ENCODE data around the gene KLK3.
"Not testable (repeated sequence)": the region's sequence is repeated elsewhere in the genome, so short reads cannot be mapped to it uniquely, and the experiment has no call there.

Gene KLK3

DNA sequence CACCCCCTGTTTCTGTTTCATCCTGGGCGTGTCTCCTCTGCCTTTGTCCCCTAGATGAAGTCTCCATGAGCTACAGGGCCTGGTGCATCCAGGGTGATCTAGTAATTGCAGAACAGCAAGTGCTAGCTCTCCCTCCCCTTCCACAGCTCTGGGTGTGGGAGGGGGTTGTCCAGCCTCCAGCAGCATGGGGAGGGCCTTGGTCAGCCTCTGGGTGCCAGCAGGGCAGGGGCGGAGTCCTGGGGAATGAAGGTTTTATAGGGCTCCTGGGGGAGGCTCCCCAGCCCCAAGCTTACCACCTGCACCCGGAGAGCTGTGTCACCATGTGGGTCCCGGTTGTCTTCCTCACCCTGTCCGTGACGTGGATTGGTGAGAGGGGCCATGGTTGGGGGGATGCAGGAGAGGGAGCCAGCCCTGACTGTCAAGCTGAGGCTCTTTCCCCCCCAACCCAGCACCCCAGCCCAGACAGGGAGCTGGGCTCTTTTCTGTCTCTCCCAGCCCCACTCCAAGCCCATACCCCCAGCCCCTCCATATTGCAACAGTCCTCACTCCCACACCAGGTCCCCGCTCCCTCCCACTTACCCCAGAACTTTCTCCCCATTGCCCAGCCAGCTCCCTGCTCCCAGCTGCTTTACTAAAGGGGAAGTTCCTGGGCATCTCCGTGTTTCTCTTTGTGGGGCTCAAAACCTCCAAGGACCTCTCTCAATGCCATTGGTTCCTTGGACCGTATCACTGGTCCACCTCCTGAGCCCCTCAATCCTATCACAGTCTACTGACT, at the start of gene KLK3:
Gene KLK3 (plus strand): TSS at position 280 of the 775 bp plus-strand sequence. CDS start 41 bp downstream, at position 321.
- in situ Hi-C loops (cut with HindIII; ENCODE audit: low sequenced_read_pairs): no loop called here

DNA sequence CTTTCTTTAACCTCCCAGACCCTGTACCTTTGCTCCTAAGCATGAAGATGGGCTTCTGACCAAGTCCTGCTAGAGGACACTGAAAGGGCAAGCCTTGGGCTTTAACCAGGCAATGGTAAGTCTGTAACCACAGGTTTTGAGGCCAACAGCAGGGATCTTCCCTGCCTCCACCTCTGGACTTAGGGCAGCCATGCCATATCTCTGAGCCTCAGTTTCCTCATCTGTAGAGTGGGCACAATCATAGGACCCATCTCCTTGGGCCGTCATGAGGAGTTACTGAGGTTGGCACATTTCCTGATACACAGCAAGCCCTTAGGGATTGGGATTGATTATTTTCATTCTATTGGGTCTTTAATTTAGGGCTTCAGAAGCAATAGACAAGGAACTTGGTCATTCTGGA, 45.9 kb upstream of the KLK3 start:
- in situ Hi-C loops (cut with HindIII; ENCODE audit: low sequenced_read_pairs): no loop called here

DNA sequence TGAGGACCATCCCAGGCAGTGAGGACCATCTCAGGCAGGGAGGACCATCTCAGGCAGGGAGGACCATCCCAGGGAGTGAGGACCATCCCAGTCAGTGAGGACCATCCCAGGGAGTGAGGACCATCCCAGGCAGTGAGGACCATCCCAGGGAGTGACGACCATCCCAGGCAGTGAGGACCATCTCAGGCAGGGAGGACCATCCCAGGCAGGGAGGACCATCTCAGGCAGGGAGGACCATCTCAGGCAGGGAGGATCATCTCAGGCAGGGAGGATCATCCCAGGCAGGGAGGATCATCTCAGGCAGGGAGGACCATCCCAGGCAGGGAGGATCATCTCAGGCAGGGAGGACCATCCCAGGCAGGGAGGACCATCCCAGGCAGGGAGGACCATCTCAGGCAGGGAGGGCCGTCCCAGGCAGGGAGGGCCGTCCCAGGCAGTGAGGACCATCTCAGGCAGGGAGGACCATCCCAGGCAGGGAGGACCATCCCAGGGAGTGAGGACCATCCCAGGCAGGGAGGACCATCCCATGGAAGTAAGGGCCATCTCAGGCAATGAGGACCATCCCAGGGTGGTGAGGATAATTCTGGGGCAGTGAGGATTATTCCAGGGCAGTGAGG, 43.0 kb upstream of the KLK3 start:
- in situ Hi-C loops (cut with HindIII; ENCODE audit: low sequenced_read_pairs): not testable (repeated sequence)

DNA sequence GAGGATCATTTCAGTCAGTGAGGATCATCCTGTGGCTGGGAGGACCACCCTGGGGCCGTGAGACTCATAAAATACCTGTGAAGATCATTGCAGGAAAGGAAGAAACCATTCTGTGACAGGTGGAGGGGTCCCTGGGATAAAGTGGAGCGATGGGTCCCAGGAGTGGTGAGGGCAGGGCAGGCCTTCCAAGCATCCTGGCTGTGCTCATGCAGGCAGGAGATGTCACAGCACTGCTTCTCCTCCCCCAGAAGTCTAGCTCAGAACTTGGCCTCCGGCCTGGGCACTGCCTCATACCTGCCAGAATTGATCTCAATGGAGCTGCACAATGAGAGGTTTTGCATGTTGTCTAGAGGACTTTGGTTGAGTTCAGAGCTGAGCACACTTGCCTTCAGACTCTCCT, 42.2 kb upstream of the KLK3 start:
- in situ Hi-C loops (cut with HindIII; ENCODE audit: low sequenced_read_pairs): no loop called here

DNA sequence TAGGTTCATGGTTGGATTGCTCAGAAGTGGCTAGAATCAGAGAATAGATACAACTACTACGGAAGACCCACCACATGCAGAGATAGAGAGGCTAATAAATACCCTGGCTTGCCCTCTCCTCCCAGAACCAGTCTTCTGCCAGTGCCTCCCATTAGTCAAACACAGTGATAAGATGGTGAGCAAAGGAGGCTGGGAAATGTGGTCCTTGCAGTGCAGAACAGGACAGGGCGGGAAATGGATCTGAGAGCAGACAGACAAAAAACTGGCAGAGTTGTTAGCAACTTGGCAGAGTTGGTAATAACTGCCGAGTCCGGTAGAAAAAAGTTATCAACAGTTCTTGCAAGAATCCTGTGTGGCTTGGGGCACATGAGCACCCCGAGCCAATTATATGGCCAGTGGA, 39.8 kb upstream of the KLK3 start:
- in situ Hi-C loops (cut with HindIII; ENCODE audit: low sequenced_read_pairs): no loop called here

- in situ Hi-C loops (cut with HindIII; ENCODE audit: low sequenced_read_pairs): no loop called here
Measured at GRCh38 chr19:50815439-50815838, 39.3 kb upstream of the KLK3 start.

DNA sequence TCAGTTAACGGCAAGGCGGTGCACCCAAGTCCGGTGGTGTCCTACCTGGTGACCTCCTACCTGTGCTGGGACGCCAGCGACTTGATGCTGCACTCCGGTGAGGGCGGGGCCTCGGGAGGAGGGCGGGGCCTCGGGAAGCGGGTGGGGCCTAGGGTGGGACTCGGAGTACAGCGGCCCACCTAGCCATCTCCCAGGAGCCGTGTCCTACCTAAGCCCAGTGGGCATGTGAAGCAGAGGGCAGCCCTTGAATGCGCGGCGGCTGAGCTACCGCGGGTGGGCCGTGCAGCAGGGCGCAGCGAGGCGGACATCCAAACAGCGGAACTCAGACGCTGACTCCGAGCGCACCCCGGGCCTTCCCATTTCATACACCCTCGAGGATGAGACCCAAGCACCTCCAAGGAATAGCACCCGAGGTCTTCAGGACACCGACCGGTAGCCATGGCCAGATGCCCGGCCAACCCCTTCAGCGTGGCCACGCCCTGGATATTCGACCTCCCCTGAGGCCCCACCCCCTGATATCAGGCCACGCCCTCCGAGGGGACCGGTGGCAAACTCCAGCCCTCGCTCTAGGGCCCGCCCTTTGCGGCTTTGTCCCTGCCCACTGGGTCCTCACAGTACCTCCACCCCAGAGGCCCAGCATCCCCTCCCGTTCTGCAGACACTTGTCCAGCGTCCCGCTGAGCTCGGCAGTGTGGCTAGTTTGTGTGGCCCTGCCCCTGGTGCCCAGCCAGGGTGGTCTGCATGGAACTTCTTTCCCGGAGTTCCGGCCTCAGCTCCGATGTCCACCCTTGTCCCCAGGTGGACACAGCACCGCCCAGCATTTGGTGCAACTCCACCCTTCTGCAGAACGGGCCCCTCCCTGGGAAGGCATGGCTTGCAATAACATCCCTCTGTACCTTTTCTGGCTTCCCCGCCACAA, 36.5 kb upstream of the KLK3 start:
- in situ Hi-C loops (cut with HindIII; ENCODE audit: low sequenced_read_pairs): no loop called here

- in situ Hi-C loops (cut with HindIII; ENCODE audit: low sequenced_read_pairs): no loop called here
Measured at GRCh38 chr19:50818859-50819472, 35.7 kb upstream of the KLK3 start.

GRCh38 chr19:50819636-50820035, 35.1 kb upstream of the KLK3 start:
- in situ Hi-C loops (cut with HindIII; ENCODE audit: low sequenced_read_pairs): no loop called here

DNA sequence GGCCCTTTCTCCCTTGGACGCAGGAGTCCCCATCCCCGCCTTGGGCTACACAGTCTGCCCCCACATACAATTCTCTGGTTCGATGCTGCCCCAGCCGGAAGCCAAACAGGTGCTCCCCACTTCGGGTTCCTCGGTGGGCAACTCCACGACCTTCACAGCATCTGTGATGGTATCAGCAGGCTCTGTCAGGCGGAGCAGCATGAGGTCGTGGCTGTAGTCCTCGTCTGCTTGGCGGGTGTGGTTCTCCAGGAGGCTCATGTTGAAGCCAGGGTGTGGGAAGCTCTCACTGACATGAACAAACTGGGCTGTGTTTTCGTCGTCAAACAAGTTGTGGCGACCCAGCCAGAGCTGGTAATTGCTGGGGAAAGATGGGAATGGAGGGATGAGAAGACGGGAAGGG, 34.6 kb upstream of the KLK3 start:
- in situ Hi-C loops (cut with HindIII; ENCODE audit: low sequenced_read_pairs): no loop called here

- in situ Hi-C loops (cut with HindIII; ENCODE audit: low sequenced_read_pairs): no loop called here
Measured at GRCh38 chr19:50820549-50821247, 34.0 kb upstream of the KLK3 start.

DNA sequence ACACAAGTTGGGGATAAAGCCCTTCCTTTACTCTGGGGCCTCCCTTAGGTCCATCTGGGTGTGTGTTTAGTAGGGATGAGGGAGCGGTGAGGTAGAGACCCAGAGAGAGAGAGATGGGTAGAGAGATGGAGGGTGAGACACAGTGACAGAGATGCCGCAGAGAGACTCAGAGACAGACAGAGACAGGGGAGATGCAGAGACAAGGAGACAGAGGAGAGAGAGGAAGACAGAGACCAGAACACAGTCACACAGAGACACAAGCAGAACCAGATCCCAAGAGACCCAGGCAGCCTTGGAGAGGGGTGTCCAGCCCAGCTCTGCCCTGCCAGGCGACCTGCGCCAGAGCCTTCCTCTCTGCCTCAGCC, 33.5 kb upstream of the KLK3 start:
- in situ Hi-C loops (cut with HindIII; ENCODE audit: low sequenced_read_pairs): no loop called here

DNA sequence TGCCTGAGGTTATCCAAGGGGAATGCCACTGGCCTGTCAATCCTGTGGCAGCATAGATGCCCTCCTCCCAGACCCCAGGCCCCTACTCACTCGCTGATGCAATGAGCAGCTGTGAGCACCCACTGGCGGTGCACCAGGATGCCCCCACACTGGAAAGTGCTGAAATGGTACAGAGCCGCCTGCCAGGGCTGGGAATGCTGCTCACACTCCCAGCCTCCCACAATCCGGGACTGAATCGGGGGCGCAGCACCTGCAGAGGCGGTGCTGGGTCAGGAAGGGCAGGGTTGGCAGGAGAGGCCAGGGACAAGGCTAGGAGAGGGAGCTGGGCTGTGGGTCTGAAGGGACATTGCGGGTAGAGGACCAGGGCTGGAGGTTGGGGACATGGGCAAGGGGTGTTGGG, 33.1 kb upstream of the KLK3 start:
- in situ Hi-C loops (cut with HindIII; ENCODE audit: low sequenced_read_pairs): no loop called here

DNA sequence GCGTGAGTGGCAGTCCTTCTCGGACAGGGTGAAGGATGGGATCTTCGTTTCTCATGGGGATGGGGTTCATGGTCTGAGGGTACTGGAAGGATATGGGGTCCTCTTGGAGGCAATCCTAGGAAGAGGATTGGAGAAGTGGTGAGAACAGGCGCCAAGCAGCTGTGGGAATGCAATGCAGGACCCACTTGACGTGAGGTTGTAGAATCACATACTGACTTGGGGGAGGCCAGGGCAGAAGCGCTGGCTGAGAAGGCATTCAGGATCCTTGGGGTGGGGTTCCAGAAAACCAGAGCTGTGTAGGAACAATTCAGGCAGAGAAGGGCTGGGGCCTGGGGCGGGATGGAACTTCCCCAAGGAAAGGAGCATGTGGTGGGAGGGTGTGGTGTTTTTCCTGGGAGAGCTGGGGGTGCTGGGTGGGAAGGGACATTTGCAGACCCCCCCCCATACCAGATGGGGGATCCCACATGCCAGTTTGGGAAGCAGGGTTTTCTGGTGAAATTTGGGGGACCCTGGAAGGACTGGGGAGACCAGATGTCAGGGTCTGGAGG, 32.0 kb upstream of the KLK3 start:
- in situ Hi-C loops (cut with HindIII; ENCODE audit: low sequenced_read_pairs): no loop called here

- in situ Hi-C loops (cut with HindIII; ENCODE audit: low sequenced_read_pairs): no loop called here
Measured at GRCh38 chr19:50823389-50824042, 31.2 kb upstream of the KLK3 start, which contains the start of gene KLK1. Gene KLK1, minus strand, starts transcription at chr19:50823787. Its CDS starts 39 bp downstream, at chr19:50823748.

DNA sequence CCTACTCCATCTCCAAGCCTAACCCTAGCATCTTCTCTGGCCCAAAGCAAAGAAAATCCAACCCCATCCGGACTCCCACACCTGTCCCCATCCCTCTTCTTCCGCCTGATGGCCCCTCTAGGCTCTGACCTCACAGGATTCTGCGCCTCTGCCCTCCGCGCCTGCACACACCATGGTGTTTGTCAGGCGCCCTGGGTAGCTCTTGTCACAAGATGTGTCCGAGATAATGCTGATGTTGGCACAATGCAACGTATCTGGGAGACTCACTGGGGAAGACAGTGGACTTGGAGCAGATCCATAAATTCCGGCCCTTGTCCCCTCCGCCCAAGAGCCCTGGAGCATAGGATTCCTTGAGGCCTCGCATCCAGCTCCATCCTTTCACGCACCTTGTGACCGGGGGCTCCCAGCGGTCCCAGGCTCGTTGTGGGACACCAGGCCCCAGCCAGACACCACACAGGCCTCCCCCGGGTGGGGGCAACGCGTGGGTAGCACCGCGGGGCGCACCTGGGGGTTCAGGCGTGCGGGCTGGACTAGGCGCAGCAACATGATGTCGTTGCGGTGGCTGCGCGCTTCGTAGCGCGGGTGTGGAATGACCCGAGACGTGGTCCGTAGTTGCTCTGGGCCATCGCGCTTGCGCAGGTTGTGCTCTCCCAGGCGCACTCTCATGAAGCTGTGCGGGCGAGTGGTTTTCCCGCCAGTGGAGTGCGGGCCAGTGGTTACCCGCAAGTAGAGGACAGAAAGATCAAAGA, 28.0 kb upstream of the KLK3 start:
- in situ Hi-C loops (cut with HindIII; ENCODE audit: low sequenced_read_pairs): no loop called here

DNA sequence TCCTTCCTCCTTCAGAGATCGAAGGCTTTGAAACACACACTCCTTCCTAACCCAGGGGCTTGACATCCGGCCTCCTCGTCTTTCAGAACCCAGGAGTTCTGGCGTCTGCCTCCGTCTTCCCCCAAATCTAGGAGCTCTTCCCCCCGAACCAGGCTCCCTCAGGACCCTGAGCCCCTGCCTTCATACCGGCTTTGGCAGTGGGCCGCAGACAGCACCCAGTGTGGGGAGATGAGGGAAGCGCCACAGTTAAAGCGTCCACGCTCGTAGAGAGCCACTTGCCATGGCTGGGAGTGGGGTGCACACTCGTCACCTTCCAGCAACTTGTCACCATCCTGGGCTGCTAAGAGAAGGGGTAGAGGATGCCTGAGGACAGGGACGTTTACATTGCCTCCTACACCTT, 27.2 kb upstream of the KLK3 start:
- in situ Hi-C loops (cut with HindIII; ENCODE audit: low sequenced_read_pairs): no loop called here

- in situ Hi-C loops (cut with HindIII; ENCODE audit: low sequenced_read_pairs): no loop called here
Measured at GRCh38 chr19:50829801-50830200, 24.9 kb upstream of the KLK3 start.

All from endothelial cell of hepatic sinusoid (primary cell).